GM12892 (cell line): ENCODE measurements around the gene PRUNE2.

ENCODE experiments used
- POLR2A ChIP-seq: IDR thresholded peaks from 2 replicates; pipeline ENCODE4 v1.6.1; 2011; ENCODE audit warnings: low read depth, low read length, control low read depth
- POLR2AphosphoS5 ChIP-seq: IDR thresholded peaks from 2 replicates; pipeline ENCODE4 v1.6.1; 2011; ENCODE audit warnings: low read depth, low read length, control low read depth
- TAF1 ChIP-seq: IDR thresholded peaks from 2 replicates; pipeline ENCODE4 v1.6.1; 2011; ENCODE audit warnings: low read depth, mild to moderate bottlenecking, control low read depth, low read length, borderline replicate concordance

GRCh38 chr9:76561900-76562299 is 344.0 kb downstream of the PRUNE2 start:
- no peak for TF ChIP-seq POLR2A
- TF ChIP-seq TAF1: no peak
- TF ChIP-seq POLR2AphosphoS5: no peak
